Adrenal gland (tissue), 5 donors: ENCODE measurements around the gene APP.

Experiments
- CTCF ChIP-seq, 6 experiments: fragments of 450-650 bp in 4 of 6; fragments of 200-600 bp in 2 of 6; sonication (generic) in 1 of 6; IDR thresholded peaks; 1 replicate in 5 of 6; 2 replicates in 1 of 6; pipeline versions ENCODE4 v1.5.1 to v1.8.0; 2016 to 2021; ENCODE audit warnings: antibody characterized with exemption in 6 of 6, mild to moderate bottlenecking in 2 of 6, moderate library complexity in 1 of 6
- POLR2A ChIP-seq, 2 donors: fragments of 450-650 bp; IDR thresholded peaks; one replicate each; pipeline ENCODE4 v1.6.1; 2017; ENCODE audit warnings: antibody characterized with exemption in 2 of 2, mild to moderate bottlenecking in 2 of 2, moderate library complexity in 1 of 2
- donor health status: DM: no; HTN: no; CAD: no.

DNA sequence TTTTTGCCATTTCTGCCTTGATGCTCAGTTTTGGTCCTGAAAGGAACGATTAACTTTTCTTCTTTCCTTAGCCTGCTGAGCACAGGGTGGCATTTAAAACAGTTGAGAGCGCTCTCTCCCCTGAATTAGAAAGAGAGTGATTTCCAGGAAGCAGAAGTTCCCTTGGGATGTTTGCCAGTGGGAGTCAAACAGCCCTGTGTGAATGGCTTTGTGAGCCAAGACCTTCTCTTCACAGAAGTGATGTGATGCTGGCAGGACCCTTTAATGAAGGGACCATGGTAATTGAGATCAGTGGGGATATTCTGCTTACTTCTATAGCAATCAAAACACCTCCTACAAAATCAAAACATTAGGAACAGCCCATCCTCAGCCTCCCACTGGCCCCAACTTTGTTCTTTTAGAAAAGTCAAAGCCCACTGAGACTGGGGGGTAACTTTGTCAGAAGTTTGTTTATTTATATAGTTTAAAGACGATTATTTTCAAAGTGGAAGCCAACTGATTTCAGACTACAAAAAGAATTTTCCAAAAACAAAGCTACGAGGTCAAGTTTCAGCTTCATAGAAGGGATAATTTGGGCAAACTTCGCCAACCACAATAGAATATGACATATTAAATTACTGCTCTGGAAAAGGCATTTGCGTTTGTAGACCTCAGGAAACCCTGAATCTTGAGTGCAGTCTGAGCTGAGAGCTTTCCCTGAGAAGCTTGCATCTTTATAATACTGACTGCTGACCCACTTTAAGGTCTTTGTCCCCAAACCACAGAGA, 313.1 kb downstream of the APP start:
- TF ChIP-seq POLR2A (IDR thresholded peaks at IDR 0.05) (no peak), CTCF (IDR thresholded peaks at IDR 0.05) (no peak)
